Measurements from ENCODE around the gene ACSM5. TPM values are rescaled to one million over a fixed set of nuclear protein-coding genes. Genes with fewer than 3 reads are reported as not detected.

Gene ACSM5
- polyA plus RNA-seq, 1 donor, result 0.48 TPM

DNA sequence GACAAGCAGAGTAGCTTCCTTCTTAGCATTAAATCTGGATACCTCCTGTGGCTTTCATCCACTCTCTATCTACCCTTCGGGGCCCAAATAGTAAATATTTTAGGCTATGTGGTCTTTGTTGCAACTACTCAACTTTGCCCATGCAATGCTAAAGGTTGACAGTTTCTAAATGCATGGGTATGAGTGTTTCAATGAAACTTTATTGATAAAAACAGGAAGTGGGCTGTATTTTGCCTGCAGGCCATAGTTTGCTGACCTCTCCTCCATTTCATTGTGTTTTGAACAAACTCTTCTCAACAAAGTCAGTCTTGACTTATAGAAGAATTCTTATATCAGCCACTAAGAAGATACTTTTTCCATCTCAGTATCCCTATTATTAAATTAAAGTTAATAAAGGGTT, 76.1 kb downstream of the ACSM5 start:
- DNase-seq, result no peak
- Histone ChIP-seq H3K27me3 (ENCODE audit: control insufficient read depth, insufficient read depth, low read length) (no peaks in the 10 kb centered on the region), H3K9me3 (ENCODE audit: control insufficient read depth, low read depth, low read length) (no peaks in the 10 kb centered on the region), H3K27ac (ENCODE audit: low read length) (peak overlapping the region; percentile 34), H3K36me3 (ENCODE audit: control insufficient read depth, insufficient read depth, low read length) (no peaks in the 10 kb centered on the region), H3K4me3 (ENCODE audit: low read length) (no peak overlapping the region), H3K4me1 (ENCODE audit: control insufficient read depth, insufficient read depth, low read length) (peaks cover 7% of the 10 kb centered on the region)
- no CpG with 5 or more reads among the region's 1 CpG for WGBS (ENCODE audit: insufficient coverage, low lambda C conversion rate)

Other genes with a start within 250 kb of the ACSM5 start
- 5.4 TPM for gene GP2, start 82.0 kb upstream of the ACSM5 start, polyA plus RNA-seq
- gene UMOD, start 56.8 kb upstream of the ACSM5 start, polyA plus RNA-seq, result not detected
- gene PDILT, start 4.8 kb upstream of the ACSM5 start, polyA plus RNA-seq, result not detected
- gene ACSM2A, start 42.0 kb downstream of the ACSM5 start, polyA plus RNA-seq, result 0.30 TPM
- 1.4 TPM for gene ACSM2B, start 166.8 kb downstream of the ACSM5 start, polyA plus RNA-seq